ENCODE data around the gene HYAL1.

HYAL1 gene

DNA sequence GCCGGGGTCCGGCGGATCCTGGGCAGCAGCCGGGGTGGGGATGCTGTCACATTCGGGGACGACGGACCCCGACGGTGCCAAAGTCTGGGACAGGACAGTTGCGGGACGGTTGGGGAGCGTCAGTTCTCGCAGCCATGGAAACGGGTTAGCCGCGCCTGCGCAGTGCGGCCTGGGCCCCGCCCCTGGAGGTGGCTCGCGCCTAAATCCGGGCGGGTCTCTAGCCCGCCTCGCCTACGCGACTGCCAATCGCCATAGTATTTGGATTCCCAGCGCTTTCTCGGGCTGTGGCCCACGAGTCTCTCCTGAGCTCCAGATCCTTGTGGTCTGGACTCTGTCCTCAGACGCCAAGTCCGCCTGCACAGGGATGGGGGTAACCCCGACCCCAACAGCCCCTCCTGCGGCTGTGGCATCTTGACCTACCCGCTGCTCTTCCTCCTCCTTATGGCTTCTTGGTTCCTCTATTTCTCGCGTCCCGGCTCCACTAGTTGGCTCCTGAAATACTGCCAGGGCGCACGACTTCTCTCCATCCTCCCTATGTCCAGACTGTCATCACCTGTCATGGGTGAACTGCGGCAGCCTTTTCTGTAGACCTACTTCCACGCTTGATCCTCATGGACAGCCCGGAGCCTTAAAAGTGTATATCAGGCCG lies 42.3 kb upstream of the HYAL1 start, which contains the start of gene ZMYND10:
Gene ZMYND10 (minus strand): TSS at position 147 of the 649 bp plus-strand sequence. CDS start 153 bp downstream, outside the sequence.
- peak within 1 kb of the TSS; percentile 15 for H3K4me3 ChIP-seq (ENCODE audit: low read depth, low read length)
- no peaks in the 10 kb centered on the region for H3K9me3 ChIP-seq (ENCODE audit: control insufficient read depth, insufficient read depth, low read depth, low read length)
- no peak within 1 kb of the TSS; the same call in 1 of the 2 replicates for H3K27ac ChIP-seq (ENCODE audit: extremely low read depth, low read depth, low read length)
- POLR2A ChIA-PET: interaction anchor here (1.0 to 1.5 kb wide), 2 partner anchors 9 to 11 kb away, joined by 3 to 12 read pairs; no protein-coding TSS in a partner anchor
- CTCF ChIA-PET: interaction anchor here (0.7 to 2.4 kb wide), 3 partner anchors 126 to 269 kb away, joined by 3 to 16 read pairs (median 4); no protein-coding TSS in a partner anchor
- H3K4me1 ChIP-seq (ENCODE audit: control insufficient read depth, insufficient read depth, low read length): peaks cover 4% of the 10 kb centered on the region; the same call in 1 of the 2 replicates
- peaks cover 0 to 55% of the 10 kb centered on the region in 2 experiments; a peak in 1 of 3 replicates for H3K36me3 ChIP-seq (ENCODE audit: control insufficient read depth in 2 of 2, insufficient read depth in 1 of 2, low read length in 2 of 2)
- TF ChIP-seq, protein P1, sequence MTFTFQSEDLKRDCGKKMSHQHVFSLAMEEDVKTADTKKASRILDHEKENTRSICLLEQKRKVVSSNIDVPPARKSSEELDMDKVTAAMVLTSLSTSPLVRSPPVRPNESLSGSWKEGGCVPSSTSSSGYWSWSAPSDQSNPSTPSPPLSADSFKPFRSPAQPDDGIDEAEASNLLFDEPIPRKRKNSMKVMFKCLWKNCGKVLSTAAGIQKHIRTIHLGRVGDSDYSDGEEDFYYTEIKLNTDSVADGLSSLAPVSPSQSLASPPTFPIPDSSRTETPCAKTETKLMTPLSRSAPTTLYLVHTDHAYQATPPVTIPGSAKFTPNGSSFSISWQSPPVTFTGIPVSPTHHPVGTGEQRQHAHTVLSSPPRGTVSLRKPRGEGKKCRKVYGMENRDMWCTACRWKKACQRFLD (tag by site-specific recombination; IDR thresholded peaks at IDR 0.05): no peak
- TF ChIP-seq ZBTB8A (tag by site-specific recombination; IDR thresholded peaks at IDR 0.05) (peak; percentile 95), ZNF610 (tag by site-specific recombination; IDR thresholded peaks at IDR 0.05; ENCODE audit: borderline replicate concordance) (peak; percentile 22; the same call in 1 of the 2 replicates), ZNF292 (tag by site-specific recombination; IDR thresholded peaks at IDR 0.05; ENCODE audit: borderline replicate concordance, low read depth) (no peak), ZNF785 (tag by site-specific recombination; IDR thresholded peaks at IDR 0.05) (no peak), KLF9 (tag by site-specific recombination; IDR thresholded peaks at IDR 0.05; ENCODE audit: low read depth) (no peak), KLF1 (tag by site-specific recombination; IDR thresholded peaks at IDR 0.05) (0 out of 2 replicates have a peak, but pooled peaks have one; percentile 19), MEIS1 (CRISPR knock-in tag; IDR thresholded peaks at IDR 0.05; ENCODE audit: borderline replicate concordance) (no peak), ZNF664 (tag by site-specific recombination; IDR thresholded peaks at IDR 0.05) (no peak), TCF7L2 (IDR thresholded peaks at IDR 0.05; ENCODE audit: borderline replicate concordance, low read depth, low read length) (no peak), ZNF426 (tag by site-specific recombination; IDR thresholded peaks at IDR 0.05) (no peak), WT1 (tag by site-specific recombination; IDR thresholded peaks at IDR 0.05) (no peak), ZNF660 (tag by site-specific recombination; IDR thresholded peaks at IDR 0.05) (no peak), SP2 (tag by site-specific recombination; IDR thresholded peaks at IDR 0.05) (peak; percentile 61), ZNF121 (tag by site-specific recombination; IDR thresholded peaks at IDR 0.05) (no peak), ZNF549 (tag by site-specific recombination; IDR thresholded peaks at IDR 0.05) (no peak), ZNF473 (tag by site-specific recombination; IDR thresholded peaks at IDR 0.05) (no peak), ZNF157 (tag by site-specific recombination; IDR thresholded peaks at IDR 0.05) (no peak), ZNF16 (tag by site-specific recombination; IDR thresholded peaks at IDR 0.05; ENCODE audit: low read depth) (no peak)
- TF ChIP-seq, protein P2, sequence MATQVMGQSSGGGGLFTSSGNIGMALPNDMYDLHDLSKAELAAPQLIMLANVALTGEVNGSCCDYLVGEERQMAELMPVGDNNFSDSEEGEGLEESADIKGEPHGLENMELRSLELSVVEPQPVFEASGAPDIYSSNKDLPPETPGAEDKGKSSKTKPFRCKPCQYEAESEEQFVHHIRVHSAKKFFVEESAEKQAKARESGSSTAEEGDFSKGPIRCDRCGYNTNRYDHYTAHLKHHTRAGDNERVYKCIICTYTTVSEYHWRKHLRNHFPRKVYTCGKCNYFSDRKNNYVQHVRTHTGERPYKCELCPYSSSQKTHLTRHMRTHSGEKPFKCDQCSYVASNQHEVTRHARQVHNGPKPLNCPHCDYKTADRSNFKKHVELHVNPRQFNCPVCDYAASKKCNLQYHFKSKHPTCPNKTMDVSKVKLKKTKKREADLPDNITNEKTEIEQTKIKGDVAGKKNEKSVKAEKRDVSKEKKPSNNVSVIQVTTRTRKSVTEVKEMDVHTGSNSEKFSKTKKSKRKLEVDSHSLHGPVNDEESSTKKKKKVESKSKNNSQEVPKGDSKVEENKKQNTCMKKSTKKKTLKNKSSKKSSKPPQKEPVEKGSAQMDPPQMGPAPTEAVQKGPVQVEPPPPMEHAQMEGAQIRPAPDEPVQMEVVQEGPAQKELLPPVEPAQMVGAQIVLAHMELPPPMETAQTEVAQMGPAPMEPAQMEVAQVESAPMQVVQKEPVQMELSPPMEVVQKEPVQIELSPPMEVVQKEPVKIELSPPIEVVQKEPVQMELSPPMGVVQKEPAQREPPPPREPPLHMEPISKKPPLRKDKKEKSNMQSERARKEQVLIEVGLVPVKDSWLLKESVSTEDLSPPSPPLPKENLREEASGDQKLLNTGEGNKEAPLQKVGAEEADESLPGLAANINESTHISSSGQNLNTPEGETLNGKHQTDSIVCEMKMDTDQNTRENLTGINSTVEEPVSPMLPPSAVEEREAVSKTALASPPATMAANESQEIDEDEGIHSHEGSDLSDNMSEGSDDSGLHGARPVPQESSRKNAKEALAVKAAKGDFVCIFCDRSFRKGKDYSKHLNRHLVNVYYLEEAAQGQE (tag by site-specific recombination; IDR thresholded peaks at IDR 0.05): no peak
- TF ChIP-seq, protein P3, sequence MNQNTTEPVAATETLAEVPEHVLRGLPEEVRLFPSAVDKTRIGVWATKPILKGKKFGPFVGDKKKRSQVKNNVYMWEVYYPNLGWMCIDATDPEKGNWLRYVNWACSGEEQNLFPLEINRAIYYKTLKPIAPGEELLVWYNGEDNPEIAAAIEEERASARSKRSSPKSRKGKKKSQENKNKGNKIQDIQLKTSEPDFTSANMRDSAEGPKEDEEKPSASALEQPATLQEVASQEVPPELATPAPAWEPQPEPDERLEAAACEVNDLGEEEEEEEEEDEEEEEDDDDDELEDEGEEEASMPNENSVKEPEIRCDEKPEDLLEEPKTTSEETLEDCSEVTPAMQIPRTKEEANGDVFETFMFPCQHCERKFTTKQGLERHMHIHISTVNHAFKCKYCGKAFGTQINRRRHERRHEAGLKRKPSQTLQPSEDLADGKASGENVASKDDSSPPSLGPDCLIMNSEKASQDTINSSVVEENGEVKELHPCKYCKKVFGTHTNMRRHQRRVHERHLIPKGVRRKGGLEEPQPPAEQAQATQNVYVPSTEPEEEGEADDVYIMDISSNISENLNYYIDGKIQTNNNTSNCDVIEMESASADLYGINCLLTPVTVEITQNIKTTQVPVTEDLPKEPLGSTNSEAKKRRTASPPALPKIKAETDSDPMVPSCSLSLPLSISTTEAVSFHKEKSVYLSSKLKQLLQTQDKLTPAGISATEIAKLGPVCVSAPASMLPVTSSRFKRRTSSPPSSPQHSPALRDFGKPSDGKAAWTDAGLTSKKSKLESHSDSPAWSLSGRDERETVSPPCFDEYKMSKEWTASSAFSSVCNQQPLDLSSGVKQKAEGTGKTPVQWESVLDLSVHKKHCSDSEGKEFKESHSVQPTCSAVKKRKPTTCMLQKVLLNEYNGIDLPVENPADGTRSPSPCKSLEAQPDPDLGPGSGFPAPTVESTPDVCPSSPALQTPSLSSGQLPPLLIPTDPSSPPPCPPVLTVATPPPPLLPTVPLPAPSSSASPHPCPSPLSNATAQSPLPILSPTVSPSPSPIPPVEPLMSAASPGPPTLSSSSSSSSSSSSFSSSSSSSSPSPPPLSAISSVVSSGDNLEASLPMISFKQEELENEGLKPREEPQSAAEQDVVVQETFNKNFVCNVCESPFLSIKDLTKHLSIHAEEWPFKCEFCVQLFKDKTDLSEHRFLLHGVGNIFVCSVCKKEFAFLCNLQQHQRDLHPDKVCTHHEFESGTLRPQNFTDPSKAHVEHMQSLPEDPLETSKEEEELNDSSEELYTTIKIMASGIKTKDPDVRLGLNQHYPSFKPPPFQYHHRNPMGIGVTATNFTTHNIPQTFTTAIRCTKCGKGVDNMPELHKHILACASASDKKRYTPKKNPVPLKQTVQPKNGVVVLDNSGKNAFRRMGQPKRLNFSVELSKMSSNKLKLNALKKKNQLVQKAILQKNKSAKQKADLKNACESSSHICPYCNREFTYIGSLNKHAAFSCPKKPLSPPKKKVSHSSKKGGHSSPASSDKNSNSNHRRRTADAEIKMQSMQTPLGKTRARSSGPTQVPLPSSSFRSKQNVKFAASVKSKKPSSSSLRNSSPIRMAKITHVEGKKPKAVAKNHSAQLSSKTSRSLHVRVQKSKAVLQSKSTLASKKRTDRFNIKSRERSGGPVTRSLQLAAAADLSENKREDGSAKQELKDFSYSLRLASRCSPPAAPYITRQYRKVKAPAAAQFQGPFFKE (tag by site-specific recombination; IDR thresholded peaks at IDR 0.05; ENCODE audit: borderline replicate concordance): no peak
- TF ChIP-seq, protein P4, sequence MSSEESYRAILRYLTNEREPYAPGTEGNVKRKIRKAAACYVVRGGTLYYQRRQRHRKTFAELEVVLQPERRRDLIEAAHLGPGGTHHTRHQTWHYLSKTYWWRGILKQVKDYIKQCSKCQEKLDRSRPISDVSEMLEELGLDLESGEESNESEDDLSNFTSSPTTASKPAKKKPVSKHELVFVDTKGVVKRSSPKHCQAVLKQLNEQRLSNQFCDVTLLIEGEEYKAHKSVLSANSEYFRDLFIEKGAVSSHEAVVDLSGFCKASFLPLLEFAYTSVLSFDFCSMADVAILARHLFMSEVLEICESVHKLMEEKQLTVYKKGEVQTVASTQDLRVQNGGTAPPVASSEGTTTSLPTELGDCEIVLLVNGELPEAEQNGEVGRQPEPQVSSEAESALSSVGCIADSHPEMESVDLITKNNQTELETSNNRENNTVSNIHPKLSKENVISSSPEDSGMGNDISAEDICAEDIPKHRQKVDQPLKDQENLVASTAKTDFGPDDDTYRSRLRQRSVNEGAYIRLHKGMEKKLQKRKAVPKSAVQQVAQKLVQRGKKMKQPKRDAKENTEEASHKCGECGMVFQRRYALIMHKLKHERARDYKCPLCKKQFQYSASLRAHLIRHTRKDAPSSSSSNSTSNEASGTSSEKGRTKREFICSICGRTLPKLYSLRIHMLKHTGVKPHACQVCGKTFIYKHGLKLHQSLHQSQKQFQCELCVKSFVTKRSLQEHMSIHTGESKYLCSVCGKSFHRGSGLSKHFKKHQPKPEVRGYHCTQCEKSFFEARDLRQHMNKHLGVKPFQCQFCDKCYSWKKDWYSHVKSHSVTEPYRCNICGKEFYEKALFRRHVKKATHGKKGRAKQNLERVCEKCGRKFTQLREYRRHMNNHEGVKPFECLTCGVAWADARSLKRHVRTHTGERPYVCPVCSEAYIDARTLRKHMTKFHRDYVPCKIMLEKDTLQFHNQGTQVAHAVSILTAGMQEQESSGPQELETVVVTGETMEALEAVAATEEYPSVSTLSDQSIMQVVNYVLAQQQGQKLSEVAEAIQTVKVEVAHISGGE (tag by site-specific recombination; conservative IDR thresholded peaks at IDR 0.05; ENCODE audit: low read depth): no peak
